Dermis blood vessel endothelial cell (primary cell): ENCODE results near the gene DBT. TPM values are rescaled to one million over a fixed set of nuclear protein-coding genes. Genes with fewer than 3 reads are reported as not detected.

Experiments used
- DNase-seq: peaks from one replicate; pipeline ENCODE4 v3.0.0; 2010
- total RNA-seq: library from RNA; depleted of rRNA; stranded (reverse); fragments of >200 nt; gene quantifications from 2 replicates; pipeline ENCODE4 v1.2.3, GENCODE V29; 2014

Gene DBT
- total RNA-seq, 1 donor from 2014 or later: 5.4 TPM

DNA sequence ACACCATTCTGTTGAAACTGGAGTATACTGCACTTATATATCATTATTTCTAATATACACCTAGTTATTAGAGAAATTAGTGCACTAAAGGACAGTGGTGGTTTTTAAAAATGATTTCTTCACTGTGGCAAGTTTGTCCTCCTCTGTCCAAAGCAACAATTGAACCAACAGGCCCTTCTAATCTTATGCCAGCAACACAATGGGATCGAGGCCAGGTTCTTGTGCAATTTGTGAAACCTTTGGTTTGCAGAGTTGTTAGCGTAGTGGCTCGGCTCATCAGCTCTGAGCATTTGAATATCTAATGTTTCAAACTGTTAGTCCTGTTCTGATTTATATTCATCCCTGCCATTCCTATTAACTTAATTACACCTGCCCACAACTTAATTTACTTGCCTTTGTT lies 61.7 kb downstream of the DBT start:
- no peak for DNase-seq

DNA sequence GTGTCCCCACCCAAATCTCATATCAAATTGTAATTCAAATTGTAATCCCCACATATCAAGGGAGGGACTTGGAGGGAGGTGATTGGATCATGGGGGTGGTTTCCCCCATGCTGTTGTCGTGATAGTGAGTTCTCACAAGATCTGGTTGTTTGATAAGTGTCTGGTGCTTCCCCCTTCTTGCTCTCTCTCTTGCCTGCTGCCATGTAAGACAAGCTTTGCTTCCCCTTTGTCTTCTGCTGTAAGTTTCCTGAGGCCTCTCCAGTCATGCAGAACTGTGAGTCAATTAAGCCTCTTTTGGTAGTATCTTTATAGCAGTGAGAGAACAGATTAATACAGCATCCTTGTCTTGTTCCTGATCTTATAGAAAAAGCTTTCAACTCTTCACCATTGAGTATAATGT lies 65.1 kb downstream of the DBT start:
- no peak for DNase-seq

DNA sequence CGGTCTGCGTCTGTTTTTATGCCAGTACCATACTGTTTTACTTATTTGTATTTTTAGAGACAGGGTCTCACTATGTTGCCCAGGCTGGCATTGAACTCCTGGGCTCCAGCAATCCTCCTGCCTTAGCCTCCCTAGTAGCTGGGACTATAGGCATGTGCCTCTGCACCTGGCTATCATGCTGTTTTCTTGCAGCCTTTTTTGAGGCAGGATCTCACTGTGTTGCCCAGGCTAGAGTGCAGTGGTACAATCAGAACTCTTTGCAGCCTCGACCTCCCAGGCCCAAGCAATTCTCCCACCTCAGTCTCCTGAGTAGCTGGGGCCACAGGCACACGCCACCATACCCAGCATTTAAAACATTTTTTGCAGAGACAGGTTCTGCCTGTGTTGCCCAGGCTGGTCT lies 66.3 kb downstream of the DBT start:
- DNase-seq: no peak

DNA sequence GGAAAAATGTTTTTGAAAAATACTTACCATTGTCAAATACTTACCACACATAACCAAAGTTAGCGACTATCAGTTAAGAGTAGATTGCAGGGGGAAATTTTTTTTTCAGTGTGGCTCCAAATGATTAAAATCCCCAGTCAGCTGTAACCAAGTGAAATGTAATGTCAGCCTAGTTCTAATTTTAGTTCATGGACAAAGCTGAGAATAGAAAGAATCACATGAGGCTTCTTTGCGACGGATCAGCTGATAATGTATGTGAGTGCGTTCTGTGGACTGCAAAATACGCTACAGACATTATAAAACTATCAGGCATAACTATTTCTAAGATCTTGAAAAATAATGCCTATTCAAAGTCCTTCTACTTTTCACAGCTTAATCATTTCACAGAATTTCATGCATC lies 71.5 kb downstream of the DBT start, which contains the start of gene LRRC39:
TSS of gene LRRC39 (minus strand) at position 166 of the 400 bp plus-strand sequence. CDS start 9,740 bp downstream, outside the sequence.
- DNase-seq: no peak

DNA sequence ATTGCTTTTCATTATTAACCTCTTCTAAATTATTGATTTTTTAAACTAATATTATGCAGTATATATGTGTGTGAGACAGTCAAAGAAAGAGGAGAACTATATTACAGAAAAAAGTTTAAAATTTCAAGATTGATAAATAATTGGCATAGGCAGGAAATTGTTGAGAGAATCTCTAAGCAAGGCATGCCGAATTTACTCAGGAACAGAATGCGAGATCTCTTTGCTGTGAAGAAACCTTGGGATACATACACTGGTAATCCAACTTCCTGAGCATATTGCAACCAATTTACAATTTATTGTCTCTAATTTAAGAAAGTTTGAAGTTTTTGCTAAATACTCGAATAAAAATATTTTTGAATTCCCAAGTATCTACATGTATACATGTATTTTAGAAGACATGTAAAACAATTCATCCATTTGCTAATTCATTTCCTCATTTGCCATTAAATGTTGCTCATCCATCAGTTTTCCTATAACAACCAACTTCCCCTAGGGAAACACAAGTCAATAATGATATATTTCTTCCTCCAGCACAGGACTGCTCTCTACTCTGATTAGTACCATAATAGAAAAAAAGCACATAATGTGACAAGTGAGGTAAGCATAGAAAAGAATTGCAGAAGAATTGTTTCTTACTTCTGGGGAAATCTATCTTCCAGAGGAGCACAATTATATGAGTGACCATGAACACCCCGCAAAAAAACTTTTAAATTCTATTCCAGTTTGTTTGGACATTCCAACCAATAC lies 72.2 kb downstream of the DBT start:
- no peak for DNase-seq

DNA sequence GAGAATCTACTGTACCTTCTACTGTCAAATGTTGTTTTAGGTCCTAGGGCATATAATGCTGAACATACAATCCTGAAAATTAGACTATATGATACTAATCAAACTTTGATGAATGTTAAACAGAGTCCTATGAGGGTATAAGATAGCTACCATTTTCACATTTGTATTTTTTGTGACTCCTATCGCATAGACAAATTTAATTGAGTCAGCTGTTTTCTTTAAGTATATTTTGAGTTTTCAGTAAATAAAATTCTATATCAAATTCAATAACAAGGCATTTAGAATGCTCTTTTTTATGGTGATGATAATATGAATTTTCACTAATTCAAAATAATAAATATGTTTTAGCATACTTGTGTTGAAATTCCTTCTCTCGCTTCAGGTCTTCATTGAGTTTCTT lies 81.6 kb downstream of the DBT start:
- DNase-seq: no peak

DNA sequence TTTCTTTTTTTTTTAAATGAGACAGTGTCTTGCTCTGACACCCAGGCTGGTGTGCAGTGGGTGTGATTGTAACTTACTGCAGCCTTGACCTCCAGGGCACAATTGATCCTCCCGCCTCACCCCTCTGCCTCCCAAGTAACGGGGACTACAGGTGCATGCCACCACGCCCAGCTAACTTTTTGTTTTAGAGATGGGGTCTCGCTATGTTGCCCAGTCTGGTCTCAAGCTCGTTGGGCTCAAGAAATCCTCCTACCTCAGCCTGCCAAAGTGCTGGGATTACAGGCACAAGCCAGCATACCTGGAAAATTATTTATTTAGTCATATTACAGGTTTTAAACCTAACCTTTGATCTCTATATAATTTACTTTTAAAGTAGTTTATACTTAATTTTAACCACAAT lies 84.9 kb downstream of the DBT start:
- DNase-seq: no peak

DNA sequence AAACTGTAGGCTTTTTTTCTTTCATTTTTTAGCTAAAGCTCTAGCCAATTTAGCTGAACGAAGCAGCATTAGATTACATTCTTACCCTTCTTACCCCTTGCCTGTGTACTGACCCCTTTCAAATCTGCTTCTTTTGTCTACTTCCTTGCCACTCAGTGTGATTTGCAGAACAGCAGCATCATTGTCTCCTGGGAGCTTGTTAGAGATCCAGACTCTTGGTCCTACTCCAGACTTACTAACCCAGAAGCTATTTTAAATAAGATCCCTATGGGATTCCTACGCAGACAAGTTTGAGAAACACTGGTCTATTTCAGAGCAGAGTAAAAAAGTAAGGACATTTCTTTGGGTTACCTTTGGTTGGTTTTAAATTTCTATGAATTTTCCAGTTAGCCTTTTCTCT lies 85.4 kb downstream of the DBT start:
- no peak for DNase-seq

DNA sequence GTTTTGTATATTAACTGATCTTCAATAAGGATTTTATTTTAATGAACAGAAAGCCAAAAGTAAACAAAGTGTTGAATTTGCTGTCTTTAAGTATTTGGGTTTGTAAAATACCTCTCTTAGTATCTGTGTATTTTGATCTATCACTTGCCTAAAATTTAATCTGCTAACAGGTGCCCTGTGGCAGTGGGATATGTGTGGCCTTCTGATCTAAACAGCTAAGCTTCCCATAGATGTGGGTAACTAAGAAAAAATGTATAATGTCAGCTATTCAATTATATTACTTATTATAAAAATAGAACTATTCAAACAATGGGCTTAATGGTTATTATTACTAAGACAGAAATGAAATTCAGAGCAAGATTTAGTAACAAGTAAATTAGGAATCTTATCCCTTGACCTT lies 86.8 kb downstream of the DBT start:
- no peak for DNase-seq

DNA sequence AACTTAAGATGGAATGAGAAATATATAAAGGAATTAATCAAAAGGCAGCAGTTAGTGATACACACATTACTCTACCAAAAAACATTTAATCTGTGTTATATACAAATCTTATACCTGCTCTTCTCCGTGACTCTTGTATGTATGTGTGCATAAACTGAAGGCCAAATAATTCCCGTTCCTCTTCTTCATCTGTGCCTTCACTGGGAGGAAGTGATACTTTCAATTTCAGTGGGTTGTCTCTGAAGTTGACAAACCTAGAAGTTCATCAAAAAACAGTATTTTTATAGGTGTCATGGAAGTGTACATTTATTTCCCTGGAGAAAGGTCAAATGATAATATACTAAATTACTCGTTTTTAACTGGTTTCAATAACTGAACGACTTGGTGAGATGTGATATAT lies 97.4 kb downstream of the DBT start:
- DNase-seq: no peak

DNA sequence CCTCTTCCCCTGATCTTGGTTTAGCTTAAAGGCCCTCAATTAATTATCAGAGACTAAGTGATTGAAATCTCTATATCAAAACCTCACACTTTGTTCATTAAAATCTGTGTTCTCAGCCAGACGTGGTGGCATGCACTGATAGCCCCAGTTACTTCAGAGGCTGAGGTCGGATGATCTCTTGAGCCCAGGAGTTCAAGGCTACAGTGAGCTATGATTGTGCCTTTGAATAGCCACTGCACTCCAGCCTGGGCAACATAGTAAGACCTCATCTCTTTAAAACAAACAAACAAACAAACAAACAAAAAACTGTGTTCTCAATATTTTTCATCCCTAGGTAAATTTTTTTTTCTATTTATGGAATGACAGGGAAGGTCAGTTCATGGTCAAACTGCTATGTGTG lies 98.0 kb downstream of the DBT start:
- DNase-seq: no peak

DNA sequence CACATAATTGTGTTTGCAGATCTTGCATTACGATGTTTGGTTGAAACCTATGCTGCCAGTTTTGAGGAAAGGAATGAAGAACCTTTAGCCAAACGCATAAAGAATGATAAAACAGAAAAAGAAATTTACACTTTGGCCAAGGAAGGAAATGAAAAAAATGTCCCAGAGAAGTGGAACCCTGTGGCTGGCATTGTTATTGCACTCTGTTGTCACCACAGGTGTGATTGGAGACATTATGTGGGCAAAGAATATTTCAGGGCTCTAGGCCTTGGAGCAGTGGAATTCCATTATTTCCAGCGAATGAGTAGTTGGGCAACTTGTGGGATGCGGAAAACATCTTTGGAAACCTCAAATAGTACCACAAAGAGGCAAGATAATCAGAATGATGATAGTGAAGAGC lies 101.8 kb downstream of the DBT start:
- DNase-seq: no peak

DNA sequence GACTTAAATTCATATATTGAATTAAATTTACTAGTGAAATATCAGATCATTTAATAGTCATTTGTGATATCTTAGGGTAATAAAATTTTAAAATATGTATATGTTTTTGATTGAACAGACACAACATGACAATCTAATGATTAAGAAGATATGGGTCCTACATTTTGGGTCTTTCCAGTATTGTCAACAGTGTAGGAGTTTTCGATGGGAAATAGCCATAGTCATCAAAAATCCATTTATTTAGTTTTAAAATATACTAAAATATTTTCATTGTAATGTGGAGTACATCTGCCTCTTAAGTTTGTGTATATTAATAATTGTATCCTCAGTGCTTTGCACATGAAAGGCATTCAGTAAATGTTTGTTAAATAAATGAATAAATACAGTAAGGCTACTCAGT lies 102.7 kb downstream of the DBT start:
- DNase-seq: no peak

DNA sequence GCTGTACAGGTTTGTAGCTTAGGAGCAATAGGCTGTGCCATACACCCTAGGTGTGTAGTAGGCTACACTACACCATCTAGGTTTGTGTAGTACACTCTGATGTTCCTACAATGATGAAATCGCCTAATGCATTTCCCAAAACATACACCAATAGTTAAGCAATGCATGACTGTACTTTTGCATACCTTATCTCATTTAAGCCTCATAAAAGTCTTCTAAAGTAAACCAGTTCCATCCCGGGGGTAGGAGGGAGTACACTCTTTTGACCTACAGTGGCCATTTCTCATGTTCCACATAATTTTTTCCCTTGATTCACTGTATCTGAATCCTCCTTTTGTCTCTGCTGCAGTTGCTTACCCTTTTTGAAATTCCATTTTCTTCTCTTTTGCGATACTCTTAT lies 104.5 kb downstream of the DBT start:
- DNase-seq: no peak

DNA sequence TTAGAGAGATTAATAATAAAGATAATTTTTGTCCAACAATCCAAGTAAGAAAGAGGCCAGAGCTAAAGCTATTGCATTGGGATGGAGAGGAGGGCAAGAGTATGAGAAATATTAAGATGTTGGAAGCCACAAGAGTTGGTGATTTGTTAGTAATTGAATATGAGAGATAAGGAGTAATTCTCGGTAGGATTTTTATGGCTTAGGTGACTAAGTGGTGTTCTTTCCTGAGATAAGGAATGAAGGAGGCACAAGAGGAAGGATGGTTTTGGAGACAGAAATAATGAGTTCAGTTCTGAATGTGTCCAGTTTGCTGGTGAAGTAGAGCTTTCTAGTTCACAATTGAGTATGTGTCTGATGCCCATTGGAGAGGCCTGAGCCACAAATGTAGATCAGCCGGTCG lies 107.3 kb downstream of the DBT start:
- DNase-seq: no peak

DNA sequence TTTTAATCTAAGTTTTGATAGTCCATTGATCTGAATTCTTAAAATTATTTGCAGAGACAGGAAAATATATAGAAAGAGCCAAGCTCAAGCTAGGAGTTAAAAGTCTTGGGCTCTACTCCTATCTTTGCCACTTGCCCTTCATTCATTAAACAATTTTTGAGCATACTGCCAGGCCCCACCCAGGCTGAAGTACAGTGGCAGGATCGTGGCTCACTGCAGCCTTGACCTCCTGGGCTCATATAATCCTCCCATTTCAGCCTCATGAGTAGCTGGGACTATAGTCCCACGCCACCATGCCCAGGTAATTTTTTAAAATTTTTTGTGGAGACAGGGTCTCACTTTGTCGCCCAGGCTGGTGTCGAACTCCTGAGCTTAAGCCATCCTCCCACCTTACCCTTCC lies 108.4 kb downstream of the DBT start:
- DNase-seq: no peak

DNA sequence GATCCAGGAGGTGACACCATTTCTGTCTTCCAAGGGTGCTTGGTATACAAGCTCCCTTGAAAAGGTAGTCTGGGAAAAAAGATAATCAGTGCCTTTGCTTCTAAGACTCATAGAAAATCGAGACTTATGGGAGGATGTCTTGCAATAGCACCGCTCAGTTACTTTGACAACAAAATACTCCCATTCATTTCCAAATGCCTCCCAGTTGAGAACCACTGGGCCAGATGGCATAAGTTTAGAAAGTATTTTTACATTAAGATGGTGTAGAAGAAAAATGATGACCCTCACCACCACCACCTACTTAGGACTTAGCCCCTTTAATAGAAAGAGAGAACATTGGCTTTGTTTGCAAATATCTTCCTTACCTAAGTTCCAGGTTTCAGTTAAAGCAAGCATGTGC lies 112.0 kb downstream of the DBT start:
- no peak for DNase-seq

Other genes with a start within 250 kb of the DBT start
- 3.2 and 5.9 TPM in 2 replicates for gene SASS6, start 116.9 kb downstream of the DBT start, total RNA-seq
- gene TRMT13, start 116.7 kb downstream of the DBT start, total RNA-seq: 8.0 and 12.7 TPM in 2 replicates
- 0.09 TPM in 1 of 2 replicates, not detected in the other for gene LRRC39, start 71.6 kb downstream of the DBT start, total RNA-seq
- 41.0 and 48.7 TPM in 2 replicates for gene RTCA, start 16.4 kb upstream of the DBT start, total RNA-seq
- 13.1 and 20.6 TPM in 2 replicates for gene CDC14A, start 102.7 kb upstream of the DBT start, total RNA-seq